Spinal cord (tissue), 10 donors: ENCODE data around the gene SNRPD1. TPM values are rescaled to one million over a fixed set of nuclear protein-coding genes. Genes with fewer than 3 reads are reported as not detected.
A peak's percentile ranks its signal among the peaks of the same experiment; 100 is the strongest.
"Not testable (repeated sequence)": the region's sequence is repeated elsewhere in the genome, so short reads cannot be mapped to it uniquely, and the experiment has no call there.

Source experiments
- DNase-seq, 6 donors: peaks; one replicate each; pipeline versions ENCODE4 v3.0.0 to v3.0.0-alpha.2; 2013 to 2015; ENCODE audit warnings: low spot score in 6 of 6, low read depth in 4 of 6
- H3K27ac ChIP-seq: one replicate; pipeline ENCODE4 v1.5.1; 2013; ENCODE audit warnings: low read depth, low read length, control low read depth
- H3K27me3 ChIP-seq: one replicate; pipeline ENCODE4 v1.6.1; 2013; ENCODE audit warnings: low read length; ENCODE audit not compliant: control insufficient read depth, insufficient read depth
- H3K36me3 ChIP-seq: one replicate; pipeline ENCODE4 v1.6.1; 2013; ENCODE audit warnings: low read length; ENCODE audit not compliant: control insufficient read depth, insufficient read depth
- H3K4me1 ChIP-seq: one replicate; pipeline ENCODE4 v1.6.1; 2013; ENCODE audit warnings: low read length; ENCODE audit not compliant: control insufficient read depth, insufficient read depth
- H3K4me3 ChIP-seq: one replicate; pipeline ENCODE4 v1.5.1; 2013; ENCODE audit warnings: low read depth, low read length, control low read depth
- H3K9me3 ChIP-seq: one replicate; pipeline ENCODE4 v1.6.1; 2013; ENCODE audit warnings: low read length; ENCODE audit not compliant: control insufficient read depth, insufficient read depth
- WGBS: methylation state at CpG from one replicate; pipeline ENCODE4 v1.1.5; 2013; ENCODE audit warnings: missing lambda C conversion rate; ENCODE audit not compliant: insufficient coverage; 5-methylcytosine and 5-hydroxymethylcytosine counted together
- polyA plus RNA-seq, 2 donors: library from polyadenylated mRNA; unstranded; fragments of 120-200 nt; gene quantifications; one replicate each; pipeline ENCODE4 v1.2.1, GENCODE V29; 2013; ENCODE audit not compliant: insufficient read length in 2 of 2
- total RNA-seq, 2 donors: library from RNA; depleted of rRNA in 1 of 2; stranded (reverse); fragments of 120-200 nt in 1 of 2; fragments of >200 nt in 1 of 2; gene quantifications; one replicate each; pipeline versions ENCODE4 v1.2.3 to v1.2.4, GENCODE V29; 2013 to 2014
- donor health status: healthy.

Gene SNRPD1
- total and polyA plus RNA-seq, 4 donors = 16.1 to 110 (median 87.0) TPM

DNA sequence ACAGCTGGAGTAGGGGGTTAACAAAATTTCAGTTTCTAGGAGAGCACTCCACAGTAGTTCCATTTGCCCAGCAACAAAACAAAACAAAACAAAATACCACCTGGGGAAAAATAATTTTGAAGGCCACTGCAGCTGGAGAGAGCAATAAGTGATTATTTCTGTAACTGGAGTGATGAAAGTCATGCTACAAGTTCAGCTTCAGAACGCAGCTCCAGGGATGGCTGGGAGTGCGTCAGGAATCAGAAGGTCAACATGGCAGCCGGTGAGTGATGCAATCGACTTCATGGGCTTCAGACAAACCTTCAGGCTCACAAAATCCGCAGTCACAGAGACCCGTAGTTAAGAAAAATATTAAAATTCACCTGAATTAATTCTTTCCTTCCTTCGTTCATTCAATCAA lies 51.5 kb downstream of the SNRPD1 start:
- Histone ChIP-seq H3K4me1 (no peaks in the 10 kb centered on the region), H3K27me3 (no peaks in the 10 kb centered on the region), H3K27ac (no peak overlapping the region), H3K9me3 (no peaks in the 10 kb centered on the region), H3K4me3 (no peak overlapping the region), H3K36me3 (no peaks in the 10 kb centered on the region)
- DNase-seq = peak in 2 of 6 donors; percentile 10 to 57
- WGBS = 76% methylated on average over 2 of the region's 7 CpGs

DNA sequence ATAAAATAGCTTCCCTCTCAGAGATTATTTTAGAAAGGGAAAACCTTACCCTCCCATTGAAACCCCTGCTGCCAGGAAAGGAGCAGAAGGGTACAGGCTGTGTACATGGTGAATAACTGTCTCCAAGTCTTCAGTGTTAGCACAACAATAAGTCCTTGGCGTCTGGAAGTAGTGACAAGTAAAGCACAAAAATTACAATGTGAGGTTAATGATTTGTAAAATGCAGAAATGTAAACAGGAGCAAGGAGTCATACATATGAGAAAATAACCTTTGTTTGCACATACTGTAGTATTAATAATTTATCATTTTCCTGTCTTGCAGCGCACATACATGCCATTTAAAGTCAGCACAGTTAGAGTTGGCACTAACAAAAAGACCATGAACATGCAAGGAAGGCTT lies 52.0 kb downstream of the SNRPD1 start:
- Histone ChIP-seq H3K4me1 (no peaks in the 10 kb centered on the region), H3K27ac (no peak overlapping the region), H3K36me3 (no peaks in the 10 kb centered on the region), H3K4me3 (no peak overlapping the region), H3K9me3 (no peaks in the 10 kb centered on the region), H3K27me3 (no peaks in the 10 kb centered on the region)
- 100% methylated on average over 1 of the region's 2 CpGs for WGBS
- no peak for DNase-seq

DNA sequence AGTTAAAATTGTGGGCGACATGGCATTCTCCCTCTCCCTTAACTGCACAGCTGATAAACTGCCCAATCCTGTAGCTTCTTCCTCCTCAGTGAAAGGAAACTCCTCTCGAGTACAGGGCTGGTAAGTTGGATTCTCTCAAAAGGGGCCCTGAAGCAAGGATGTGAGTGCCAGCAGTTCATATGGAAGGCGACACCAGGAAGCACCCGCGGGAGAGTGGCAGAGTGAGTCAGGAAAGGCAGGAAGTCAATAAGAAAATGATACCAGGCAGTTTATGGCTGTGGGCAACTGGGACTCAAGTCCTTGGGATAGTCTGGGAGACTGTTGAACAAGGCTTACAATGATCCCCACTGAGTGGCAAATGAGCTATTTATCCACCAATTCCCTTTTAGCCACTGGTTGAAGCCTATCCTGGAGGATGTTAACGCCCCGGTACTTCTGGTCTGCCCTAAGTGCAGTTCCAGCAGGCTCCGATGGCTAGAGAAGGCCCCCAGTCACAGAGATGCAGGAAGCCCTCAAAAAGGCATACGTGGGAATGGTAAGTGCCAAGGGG lies 57.7 kb downstream of the SNRPD1 start:
- Histone ChIP-seq H3K4me3 (no peak overlapping the region), H3K36me3 (no peaks in the 10 kb centered on the region), H3K27me3 (no peaks in the 10 kb centered on the region), H3K9me3 (no peaks in the 10 kb centered on the region), H3K4me1 (peaks cover 2% of the 10 kb centered on the region), H3K27ac (no peak overlapping the region)
- no peak for DNase-seq
- 87% methylated on average over 6 of the region's 9 CpGs for WGBS

DNA sequence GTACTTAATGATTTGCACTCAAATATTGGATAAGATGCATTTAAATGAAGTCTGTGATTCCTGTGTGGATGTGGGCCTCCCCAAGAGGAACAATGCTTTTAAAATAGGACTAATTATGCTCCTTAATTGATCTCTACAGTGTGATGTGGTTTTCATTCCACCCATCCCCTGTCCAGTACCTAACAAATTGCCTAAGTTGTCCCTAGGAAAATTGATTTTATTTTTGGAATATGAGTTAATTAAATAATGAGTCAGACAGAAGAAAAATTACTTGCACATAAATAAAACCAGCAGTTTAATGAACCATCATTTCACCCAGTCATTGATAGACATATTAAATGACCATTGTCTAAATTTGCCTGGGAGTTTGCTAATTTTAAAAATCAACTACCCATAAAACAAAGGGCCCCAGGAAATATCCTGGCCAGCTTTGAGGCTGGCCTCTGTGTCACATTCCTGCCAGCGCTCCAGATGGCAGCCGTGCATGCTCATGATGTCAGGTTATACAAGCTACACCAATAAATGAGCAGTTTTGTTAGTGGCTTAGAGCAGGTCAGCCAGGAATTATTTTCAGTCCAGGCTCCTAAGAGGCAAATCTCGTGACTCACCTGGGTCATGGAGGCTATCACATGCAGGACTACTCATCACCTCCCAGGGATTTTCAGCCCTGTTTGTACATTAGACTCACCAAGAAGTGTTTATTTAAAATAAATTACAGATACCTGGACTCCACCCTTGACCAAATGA lies 60.6 kb downstream of the SNRPD1 start:
- H3K4me3 ChIP-seq = no peak overlapping the region
- DNase-seq = peak in 2 of 6 donors; percentile 48 to 70
- H3K27me3 ChIP-seq = no peaks in the 10 kb centered on the region
- H3K36me3 ChIP-seq = no peaks in the 10 kb centered on the region
- 27% methylated on average over 2 of the region's 3 CpGs for WGBS
- no peaks in the 10 kb centered on the region for H3K9me3 ChIP-seq
- peaks cover 2% of the 10 kb centered on the region for H3K4me1 ChIP-seq
- no peak overlapping the region for H3K27ac ChIP-seq

DNA sequence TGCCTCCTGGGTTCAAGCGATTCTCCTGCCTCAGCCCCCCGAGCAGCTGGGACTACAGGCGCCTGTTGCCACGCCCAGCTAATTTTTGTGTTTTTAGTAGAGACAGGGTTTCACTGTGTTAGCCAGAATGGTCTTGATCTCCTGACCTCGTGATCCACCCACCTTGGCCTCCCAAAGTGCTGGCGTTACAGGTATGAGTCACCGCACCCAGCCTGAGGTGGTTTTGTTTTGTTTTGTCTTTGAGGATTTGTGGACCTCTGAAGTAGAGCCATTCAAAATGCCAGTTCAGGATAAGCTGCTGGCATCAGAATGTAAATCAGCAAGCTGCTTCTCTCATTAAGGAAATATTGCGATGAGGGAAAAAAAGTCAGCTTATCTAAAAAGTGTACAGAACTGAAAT lies 63.2 kb downstream of the SNRPD1 start:
- H3K27ac ChIP-seq, H3K4me1 ChIP-seq, H3K36me3 ChIP-seq, H3K9me3 ChIP-seq, H3K27me3 ChIP-seq, DNase-seq, H3K4me3 ChIP-seq: not testable (repeated sequence)
- WGBS = 80% methylated on average over 2 of the region's 8 CpGs

DNA sequence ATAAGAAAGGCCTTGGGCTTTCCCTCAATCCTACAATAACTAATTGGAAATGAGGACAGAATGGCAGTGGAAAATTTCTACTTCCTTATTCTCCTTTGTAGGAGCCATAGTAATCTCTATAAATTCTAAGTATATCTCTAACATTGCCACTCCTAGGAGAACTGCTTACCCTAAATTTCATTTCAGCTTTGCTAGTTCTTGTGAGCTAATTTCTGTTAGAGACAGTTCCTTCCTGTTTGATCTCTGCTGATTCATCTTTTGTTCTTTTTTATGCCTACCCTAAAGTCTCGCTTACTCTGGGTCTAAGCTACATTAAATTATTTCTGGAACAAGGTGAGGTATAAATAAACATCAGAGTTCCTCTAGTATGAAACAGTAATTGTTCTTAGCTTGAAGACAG lies 66.7 kb downstream of the SNRPD1 start:
- H3K36me3 ChIP-seq = no peaks in the 10 kb centered on the region
- H3K9me3 ChIP-seq = no peaks in the 10 kb centered on the region
- DNase-seq = no peak
- no CpG with 5 or more reads among the region's 1 CpG for WGBS
- H3K27me3 ChIP-seq = no peaks in the 10 kb centered on the region
- H3K4me3 ChIP-seq = no peak overlapping the region
- H3K27ac ChIP-seq = no peak overlapping the region
- peaks cover 5% of the 10 kb centered on the region for H3K4me1 ChIP-seq

DNA sequence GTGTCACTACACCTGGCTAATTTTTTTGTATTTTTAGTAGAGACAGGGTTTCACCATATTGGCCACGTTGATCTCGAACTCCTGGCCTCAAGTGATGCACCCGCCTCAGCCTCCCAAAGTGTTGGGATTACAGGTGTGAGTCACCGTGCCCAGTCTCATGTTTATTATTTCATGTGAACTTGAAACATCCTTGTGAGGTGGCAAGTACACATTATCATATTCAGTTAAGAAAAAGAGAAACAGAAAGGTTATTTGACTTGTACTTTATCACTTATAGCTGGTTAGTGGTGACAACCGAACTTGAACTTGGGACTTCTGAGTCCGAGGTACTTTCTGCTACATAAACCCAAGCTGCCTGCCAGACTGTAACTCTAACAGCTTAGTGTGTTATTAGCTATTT lies 68.0 kb downstream of the SNRPD1 start:
- H3K27me3 ChIP-seq = no peaks in the 10 kb centered on the region
- peaks cover 5% of the 10 kb centered on the region for H3K4me1 ChIP-seq
- no peak overlapping the region for H3K4me3 ChIP-seq
- no peak for DNase-seq
- H3K9me3 ChIP-seq = no peaks in the 10 kb centered on the region
- 100% methylated on average over 2 of the region's 6 CpGs for WGBS
- H3K27ac ChIP-seq = no peak overlapping the region
- H3K36me3 ChIP-seq = no peaks in the 10 kb centered on the region

DNA sequence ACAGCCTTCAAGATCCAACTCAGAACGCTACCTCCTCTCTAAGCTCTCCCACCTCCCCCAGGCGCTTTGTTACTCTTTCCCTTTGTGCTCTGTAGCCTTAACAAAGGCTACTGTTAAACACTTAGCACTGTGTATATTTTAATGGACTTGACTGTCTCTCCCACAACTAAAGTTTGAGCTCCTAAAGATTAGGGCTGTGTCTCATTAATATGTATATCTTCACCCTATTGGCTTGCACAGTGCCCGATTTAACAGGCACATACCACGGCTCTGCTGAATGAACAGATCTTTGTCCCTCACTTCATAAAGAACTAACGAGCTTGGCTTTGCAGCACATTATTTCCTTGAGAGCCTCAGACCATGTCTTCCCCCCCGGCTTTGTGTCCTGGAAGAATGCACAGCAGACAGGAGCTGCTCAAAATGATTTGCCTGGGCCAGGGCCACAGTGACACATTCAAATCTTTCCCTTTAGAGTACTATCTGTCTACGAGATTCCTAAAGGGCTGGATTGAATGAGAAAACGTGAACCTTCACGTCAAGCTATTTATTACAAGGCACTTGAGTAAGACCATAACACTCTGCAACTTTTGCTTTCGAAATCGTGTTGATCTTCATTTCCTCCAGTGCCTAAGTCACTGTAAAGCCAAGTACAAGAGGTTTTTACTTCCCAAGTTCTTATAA lies 70.4 kb downstream of the SNRPD1 start:
- Histone ChIP-seq H3K9me3 (no peaks in the 10 kb centered on the region), H3K4me1 (peaks cover 5% of the 10 kb centered on the region), H3K27me3 (no peaks in the 10 kb centered on the region), H3K27ac (peak overlapping the region; percentile 76), H3K4me3 (peak overlapping the region; percentile 37), H3K36me3 (peaks cover 3% of the 10 kb centered on the region)
- peak in 2 of 6 donors; percentile 56 to 71 for DNase-seq
- WGBS = 28% methylated on average over 3 of the region's 11 CpGs
